Endothelial cell of umbilical vein (primary cell): ENCODE measurements around the gene C1orf116. TPM values are rescaled to one million over a fixed set of nuclear protein-coding genes. Genes with fewer than 3 reads are reported as not detected.

Experiments used
- BruUV-seq: library from RNA; stranded (reverse); fragments of 400-500 nt; replicated peaks from 2 replicates; lab custom pipeline; 2021; lab: Mats Ljungman, UMichigan
- CTCF ChIA-PET: fragments of 300-600, 350-600 bp; sonication (Branson Sonifier 250); formaldehyde crosslinking; loops from one replicate; lab custom pipeline; 2021; ENCODE audit warnings: antibody characterized with exemption, inconsistent platforms; lab: Charles Lee
- POLR2A ChIA-PET: fragments of 300-600, 350-600 bp; sonication (Branson Sonifier 250); formaldehyde crosslinking; loops from one replicate; lab custom pipeline; 2021; ENCODE audit warnings: antibody characterized with exemption, inconsistent platforms; lab: Charles Lee
- DNase-seq: peaks from one replicate; pipeline ENCODE4 v3.0.0-alpha.2; 2011; ENCODE audit warnings: low read depth, low spot score
- FAIRE-seq: peaks from 2 replicates; lab custom pipeline; 2011; peaks lifted over from hg19 to GRCh38; lab: Jason Lieb, UNC
- H2AFZ ChIP-seq: 2 replicates; pipeline ENCODE4 v1.6.0; 2012; ENCODE audit warnings: low read depth, low read length, control low read depth, inconsistent platforms
- H3K27ac ChIP-seq: 2 replicates; pipeline ENCODE4 v1.5.1; 2011; ENCODE audit warnings: low read depth, mild to moderate bottlenecking, control low read depth, low read length, moderate library complexity; ENCODE audit not compliant: insufficient read depth
- H3K27me3 ChIP-seq, 2 experiments: 2 replicates each; pipeline versions ENCODE4 v1.6.0 to v1.6.1; 2011; ENCODE audit warnings: low read length in 2 of 2, mixed read lengths in 1 of 2; ENCODE audit not compliant: control insufficient read depth in 2 of 2, insufficient read depth in 2 of 2
- H3K36me3 ChIP-seq, 2 experiments: 2 replicates in 1 of 2; 3 replicates in 1 of 2; pipeline ENCODE4 v1.5.1; 2011; ENCODE audit warnings: low read length in 2 of 2, mild to moderate bottlenecking in 1 of 2, moderate library complexity in 1 of 2; ENCODE audit not compliant: control insufficient read depth in 2 of 2, insufficient read depth in 2 of 2; ENCODE audit errors: extremely low read depth in 1 of 2
- H3K4me1 ChIP-seq: 3 replicates; pipeline ENCODE4 v1.5.1; 2011; ENCODE audit warnings: mild to moderate bottlenecking, low read length; ENCODE audit not compliant: control insufficient read depth, insufficient read depth; ENCODE audit errors: extremely low read depth
- H3K4me2 ChIP-seq: 2 replicates; pipeline ENCODE4 v1.6.1; 2011; ENCODE audit warnings: low read length, control low read depth, mixed read lengths; ENCODE audit not compliant: insufficient read depth
- H3K4me3 ChIP-seq, 3 experiments: fragments of 200-600 bp in 1 of 3; sonication (generic), shearing (Covaris generic) in 1 of 3; replicated peaks in 1 of 3; 2 replicates each; pipeline ENCODE4 v1.5.1; 2011 to 2016; ENCODE audit warnings: control low read depth in 3 of 3, low read length in 3 of 3, mild to moderate bottlenecking in 2 of 3, inconsistent platforms in 1 of 3, low read depth in 1 of 3, moderate library complexity in 1 of 3; ENCODE audit not compliant: insufficient read depth in 1 of 3
- H3K79me2 ChIP-seq: 2 replicates; pipeline ENCODE4 v1.6.0; 2012; ENCODE audit warnings: low read length, inconsistent platforms; ENCODE audit not compliant: control insufficient read depth, insufficient read depth
- H3K9ac ChIP-seq: replicated peaks from 2 replicates; pipeline ENCODE3; 2011; ENCODE audit warnings: low read length, control low read depth; ENCODE audit not compliant: insufficient read depth; ENCODE audit errors: extremely low read depth
- H3K9me1 ChIP-seq: replicated peaks from 3 replicates; pipeline ENCODE4 v1.6.0; 2011; ENCODE audit warnings: mild to moderate bottlenecking, low read length; ENCODE audit not compliant: control insufficient read depth, insufficient read depth; ENCODE audit errors: extremely low read depth
- H3K9me3 ChIP-seq: replicated peaks from 2 replicates; pipeline ENCODE4 v1.5.1; 2012; ENCODE audit warnings: low read length, inconsistent platforms; ENCODE audit not compliant: control insufficient read depth, insufficient read depth
- H4K20me1 ChIP-seq: replicated peaks from 2 replicates; pipeline ENCODE3; 2011; ENCODE audit warnings: mild to moderate bottlenecking, low read length; ENCODE audit not compliant: control insufficient read depth, insufficient read depth; ENCODE audit errors: extremely low read depth
- CTCF ChIP-seq, 2 donors: IDR thresholded peaks; 1 replicate in 1 of 2; 2 replicates in 1 of 2; pipeline ENCODE4 v1.5.1; 2011; ENCODE audit warnings: low read length in 2 of 2, mild to moderate bottlenecking in 2 of 2, moderate library complexity in 2 of 2, control low read depth in 1 of 2, inconsistent platforms in 1 of 2, low read depth in 1 of 2; ENCODE audit not compliant: insufficient read depth in 1 of 2; ENCODE audit errors: extremely low read depth in 1 of 2
- EZH2 ChIP-seq: IDR thresholded peaks from 2 replicates; pipeline ENCODE4 v1.6.1; 2012; ENCODE audit warnings: borderline replicate concordance, low read depth, mild to moderate bottlenecking, moderate library complexity, low read length, inconsistent platforms; ENCODE audit not compliant: severe bottlenecking
- FOS ChIP-seq: IDR thresholded peaks from 2 replicates; pipeline ENCODE4 v1.6.1; 2011; ENCODE audit warnings: mild to moderate bottlenecking, low read length, moderate library complexity, borderline replicate concordance; ENCODE audit not compliant: insufficient read depth
- GATA2 ChIP-seq: IDR thresholded peaks from 2 replicates; pipeline ENCODE4 v1.7.0; 2011; ENCODE audit warnings: low read depth, mild to moderate bottlenecking, moderate library complexity, mixed read lengths, low read length; ENCODE audit not compliant: insufficient read length, insufficient read depth
- JUN ChIP-seq: IDR thresholded peaks from 2 replicates; pipeline ENCODE4 v1.6.1; 2011; ENCODE audit warnings: borderline replicate concordance, low read depth; ENCODE audit not compliant: insufficient read length, insufficient read depth
- MAX ChIP-seq: IDR thresholded peaks from 2 replicates; pipeline ENCODE4 v1.6.1; 2011; ENCODE audit not compliant: insufficient read depth, insufficient read length
- MYC ChIP-seq: IDR thresholded peaks from one replicate; pipeline ENCODE4 v1.6.1; 2011; ENCODE audit warnings: mild to moderate bottlenecking, low read depth, low read length
- POLR2A ChIP-seq: IDR thresholded peaks from 2 replicates; pipeline ENCODE4 v1.6.1; 2012; ENCODE audit warnings: low read depth, mild to moderate bottlenecking, control low read depth, low read length
- POLR2AphosphoS5 ChIP-seq: IDR thresholded peaks from 2 replicates; pipeline ENCODE4 v1.6.1; 2012; ENCODE audit warnings: low read depth, mild to moderate bottlenecking, control low read depth, low read length, moderate library complexity; ENCODE audit not compliant: insufficient read depth
- dilution Hi-C: fragments of 300-500 bp; cut with MboI; formaldehyde crosslinking; loops from one replicate; pipeline ENCODE4 v1.15.0; 2019; ENCODE audit warnings: low sequenced_read_pairs; ENCODE audit not compliant: extremely low pct_ligation_motif_present
- intact Hi-C: fragments of 100-400 bp; cut with micrococcal nuclease; formaldehyde crosslinking; loops from one replicate; pipeline ENCODE4 v1.10.0; 2022
- polyA plus RNA-seq, 4 experiments: library from polyadenylated mRNA; depleted of rRNA in 3 of 4; stranded (reverse) in 3 of 4; unstranded in 1 of 4; fragments of >200 nt; gene quantifications; 2 replicates each; pipeline versions ENCODE4 v1.2.1 to v1.2.3, GENCODE V29; 2011 to 2012; ENCODE audit warnings: missing spikeins in 1 of 4
- total RNA-seq: library from RNA; stranded (reverse); gene quantifications from 2 replicates; pipeline ENCODE4 v1.2.3, GENCODE V29; 2021

C1orf116 gene
- total and polyA plus RNA-seq, 2 donors (not counting 3 experiments of a cell fraction or from before 2014, with no cell fraction given) = 0.07 TPM; not detected in 1

DNA sequence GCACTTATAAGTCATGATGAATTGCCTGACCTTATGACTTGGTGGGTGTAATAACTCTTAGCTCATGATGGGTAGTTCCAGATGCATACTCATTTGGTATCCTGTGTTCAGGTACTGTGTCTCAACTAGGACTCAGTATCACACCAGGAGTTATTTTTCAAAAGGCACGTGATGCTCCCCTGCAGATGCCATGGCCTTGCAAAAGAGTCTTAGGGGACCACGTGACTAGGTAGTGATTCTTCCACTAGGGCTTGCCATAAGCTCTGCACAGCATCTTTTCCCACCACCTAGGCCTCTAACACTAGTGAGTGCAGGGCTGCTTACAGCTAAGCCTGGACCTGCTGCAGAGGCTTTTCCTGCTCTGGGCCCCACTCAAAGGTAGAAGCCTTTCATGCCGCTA, 58.4 kb downstream of the C1orf116 start:
- Histone ChIP-seq H3K27ac (no peak overlapping the region), H3K9me3 (no peaks in the 10 kb centered on the region), H2AFZ (no peak overlapping the region), H3K9me1 (no peaks in the 10 kb centered on the region), H4K20me1 (no peaks in the 10 kb centered on the region), H3K4me2 (no peak overlapping the region), H3K4me3 (no peak overlapping the region), H3K79me2 (no peaks in the 10 kb centered on the region), H3K9ac (no peak overlapping the region), H3K4me1 (no peaks in the 10 kb centered on the region), H3K27me3 (peaks cover 3 to 12% of the 10 kb centered on the region in 2 experiments), H3K36me3 (no peaks in the 10 kb centered on the region)
- POLR2A ChIA-PET = no interaction called here
- no peak for TF ChIP-seq POLR2A
- no peak for TF ChIP-seq JUN
- no peak for TF ChIP-seq MAX
- no peak for TF ChIP-seq GATA2
- TF ChIP-seq MYC = no peak
- no peak for TF ChIP-seq FOS
- dilution Hi-C loops = no loop called here
- FAIRE-seq = no peak
- BruUV-seq = no TSS peak
- intact Hi-C loops = no loop called here
- CTCF ChIA-PET = interaction anchor here (3.2 kb wide), 1 partner anchor 8 kb away, joined by 13 read pairs; no protein-coding TSS in a partner anchor
- no peak for DNase-seq

- H2AFZ ChIP-seq = no peak overlapping the region
- peaks cover 5 to 10% of the 10 kb centered on the region in 2 experiments for H3K27me3 ChIP-seq
- H3K4me2 ChIP-seq = no peak overlapping the region
- ChIA-PET CTCF (interaction anchor here (1.6 to 3.2 kb wide), 2 partner anchors 9 to 432 kb away, joined by 5 to 13 read pairs; no protein-coding TSS in a partner anchor), POLR2A (no interaction called here)
- dilution Hi-C loops = no loop called here
- no peak overlapping the region for H3K9ac ChIP-seq
- no peak overlapping the region for H3K4me3 ChIP-seq
- no peaks in the 10 kb centered on the region for H3K79me2 ChIP-seq
- no peaks in the 10 kb centered on the region for H3K9me1 ChIP-seq
- H3K4me1 ChIP-seq = no peaks in the 10 kb centered on the region
- no TSS peak for BruUV-seq
- no peaks in the 10 kb centered on the region for H3K9me3 ChIP-seq
- no peak overlapping the region for H3K27ac ChIP-seq
- DNase-seq (no peak), FAIRE-seq (no peak)
- H3K36me3 ChIP-seq = no peaks in the 10 kb centered on the region
- intact Hi-C loops = no loop called here
- no peaks in the 10 kb centered on the region for H4K20me1 ChIP-seq
- TF ChIP-seq CTCF (IDR thresholded peaks at IDR 0.05; ENCODE audit: extremely low read depth in 1 of 2, insufficient read depth in 1 of 2, low read depth in 1 of 2, low read length in 2 of 2) (no peak), MYC (no peak), EZH2 (no peak), FOS (no peak), JUN (no peak), MAX (no peak), POLR2A (no peak), POLR2AphosphoS5 (no peak), GATA2 (no peak)
Observed at GRCh38 chr1:206972728-206973127, 59.8 kb downstream of the C1orf116 start.
